ENCODE results near the gene MTMR12.

DNA sequence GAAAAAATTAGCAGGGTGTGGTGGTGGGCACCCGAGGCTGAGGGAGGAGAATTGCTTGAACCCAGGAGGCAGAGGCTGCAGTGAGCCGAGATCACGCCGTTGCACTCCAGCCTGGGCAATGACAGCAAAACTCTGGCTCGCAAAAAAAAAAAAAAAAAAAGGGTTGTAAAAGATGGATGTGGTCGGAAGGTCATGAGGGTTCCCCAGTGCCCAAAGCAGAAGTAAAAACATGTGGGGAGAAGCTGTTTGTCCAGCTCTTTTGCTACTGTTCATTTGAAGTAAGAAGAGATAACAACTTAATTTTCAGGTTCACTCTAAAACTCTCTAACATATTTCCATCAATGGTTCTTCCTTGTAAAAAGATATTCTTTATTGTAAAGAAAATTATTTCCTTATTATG, 81.5 kb downstream of the MTMR12 start:
- TF ChIP-seq, protein P1, sequence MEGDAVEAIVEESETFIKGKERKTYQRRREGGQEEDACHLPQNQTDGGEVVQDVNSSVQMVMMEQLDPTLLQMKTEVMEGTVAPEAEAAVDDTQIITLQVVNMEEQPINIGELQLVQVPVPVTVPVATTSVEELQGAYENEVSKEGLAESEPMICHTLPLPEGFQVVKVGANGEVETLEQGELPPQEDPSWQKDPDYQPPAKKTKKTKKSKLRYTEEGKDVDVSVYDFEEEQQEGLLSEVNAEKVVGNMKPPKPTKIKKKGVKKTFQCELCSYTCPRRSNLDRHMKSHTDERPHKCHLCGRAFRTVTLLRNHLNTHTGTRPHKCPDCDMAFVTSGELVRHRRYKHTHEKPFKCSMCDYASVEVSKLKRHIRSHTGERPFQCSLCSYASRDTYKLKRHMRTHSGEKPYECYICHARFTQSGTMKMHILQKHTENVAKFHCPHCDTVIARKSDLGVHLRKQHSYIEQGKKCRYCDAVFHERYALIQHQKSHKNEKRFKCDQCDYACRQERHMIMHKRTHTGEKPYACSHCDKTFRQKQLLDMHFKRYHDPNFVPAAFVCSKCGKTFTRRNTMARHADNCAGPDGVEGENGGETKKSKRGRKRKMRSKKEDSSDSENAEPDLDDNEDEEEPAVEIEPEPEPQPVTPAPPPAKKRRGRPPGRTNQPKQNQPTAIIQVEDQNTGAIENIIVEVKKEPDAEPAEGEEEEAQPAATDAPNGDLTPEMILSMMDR (IDR thresholded peaks at IDR 0.05): no peak
- TF ChIP-seq POLR2A (IDR thresholded peaks at IDR 0.05): no peak
